CD4-positive, alpha-beta memory T cell (primary cell): ENCODE results near the gene INSRR. TPM values are rescaled to one million over a fixed set of nuclear protein-coding genes. Genes with fewer than 3 reads are reported as not detected.

Source experiments
- CTCF ChIA-PET: fragments of 350-600 bp; sonication (Branson Sonifier 250); formaldehyde crosslinking; loops from one replicate; lab custom pipeline; 2021; ENCODE audit warnings: inconsistent platforms; ENCODE audit not compliant: partially characterized antibody; lab: Charles Lee
- POLR2A ChIA-PET: fragments of 350-600 bp; sonication (Branson Sonifier 250); formaldehyde crosslinking; loops from one replicate; lab custom pipeline; 2021; ENCODE audit not compliant: partially characterized antibody; lab: Charles Lee
- DNase-seq, 5 donors: peaks; one replicate each; pipeline versions ENCODE4 v3.0.0 to v3.0.0-alpha.2; 2020 to 2022; ENCODE audit warnings: mixed read lengths in 1 of 5
- H3K27ac ChIP-seq: one replicate; pipeline ENCODE4 v1.7.0; 2013; ENCODE audit warnings: low read depth, low read length
- H3K27me3 ChIP-seq: 2 replicates; pipeline ENCODE4 v1.7.0; 2013; ENCODE audit warnings: mild to moderate bottlenecking, low read length, moderate library complexity; ENCODE audit not compliant: insufficient read depth
- H3K36me3 ChIP-seq: 2 replicates; pipeline ENCODE4 v1.7.0; 2013; ENCODE audit warnings: mild to moderate bottlenecking, low read length, moderate library complexity; ENCODE audit not compliant: insufficient read depth
- H3K4me1 ChIP-seq: 2 replicates; pipeline ENCODE4 v1.7.0; 2013; ENCODE audit warnings: mild to moderate bottlenecking, low read length, moderate library complexity; ENCODE audit not compliant: insufficient read depth
- H3K4me3 ChIP-seq, 2 donors: one replicate each; pipeline ENCODE4 v1.7.0; 2013; ENCODE audit warnings: low read length in 2 of 2, mild to moderate bottlenecking in 1 of 2
- H3K9me3 ChIP-seq, 2 donors: one replicate each; pipeline ENCODE4 v1.7.0; 2013; ENCODE audit warnings: low read length in 2 of 2, control low read depth in 1 of 2; ENCODE audit not compliant: control insufficient read depth in 1 of 2
- H3K27ac Mint-ChIP-seq, 7 donors: one replicate each; pipeline ENCODE4 v1.8.0; 2020 to 2021; ENCODE audit warnings: mixed read lengths in 7 of 7, mild to moderate bottlenecking in 6 of 7, inconsistent platforms in 3 of 7, moderate library complexity in 3 of 7
- H3K27me3 Mint-ChIP-seq, 2 donors: one replicate each; pipeline ENCODE4 v1.8.0; 2020 to 2021; ENCODE audit warnings: mixed read lengths in 2 of 2
- H3K36me3 Mint-ChIP-seq, 2 donors: one replicate each; pipeline ENCODE4 v1.8.0; 2020 to 2021; ENCODE audit warnings: mixed read lengths in 2 of 2, inconsistent platforms in 1 of 2, mild to moderate bottlenecking in 1 of 2
- H3K4me1 Mint-ChIP-seq, 4 donors: one replicate each; pipeline ENCODE4 v1.8.0; 2020 to 2021; ENCODE audit warnings: mixed read lengths in 4 of 4, mild to moderate bottlenecking in 1 of 4
- H3K4me3 Mint-ChIP-seq, 8 donors: one replicate each; pipeline ENCODE4 v1.8.0; 2020 to 2021; ENCODE audit warnings: mixed read lengths in 8 of 8, mild to moderate bottlenecking in 7 of 8, moderate library complexity in 6 of 8, inconsistent platforms in 3 of 8
- H3K9me3 Mint-ChIP-seq, 8 donors: one replicate each; pipeline ENCODE4 v1.8.0; 2020 to 2021; ENCODE audit warnings: mixed read lengths in 8 of 8, mild to moderate bottlenecking in 5 of 8, inconsistent platforms in 3 of 8, moderate library complexity in 1 of 8
- intact Hi-C: fragments of 100-400 bp; cut with micrococcal nuclease; formaldehyde crosslinking; loops from one replicate; pipeline ENCODE4 v1.15.1; 2023
- polyA plus RNA-seq, 2 donors: library from polyadenylated mRNA; unstranded; fragments of 300-500 nt; fragmentation: Illumina TruSeq; gene quantifications; one replicate each; pipeline ENCODE4 v1.2.3, GENCODE V29; 2021
- total RNA-seq, 2 experiments: library from RNA; stranded (reverse); gene quantifications; one replicate each; pipeline ENCODE4 v1.2.3, GENCODE V29; 2021

INSRR gene
- total and polyA plus RNA-seq, 4 experiments from 2014 or later = 0.06 TPM; not detected in 3

DNA sequence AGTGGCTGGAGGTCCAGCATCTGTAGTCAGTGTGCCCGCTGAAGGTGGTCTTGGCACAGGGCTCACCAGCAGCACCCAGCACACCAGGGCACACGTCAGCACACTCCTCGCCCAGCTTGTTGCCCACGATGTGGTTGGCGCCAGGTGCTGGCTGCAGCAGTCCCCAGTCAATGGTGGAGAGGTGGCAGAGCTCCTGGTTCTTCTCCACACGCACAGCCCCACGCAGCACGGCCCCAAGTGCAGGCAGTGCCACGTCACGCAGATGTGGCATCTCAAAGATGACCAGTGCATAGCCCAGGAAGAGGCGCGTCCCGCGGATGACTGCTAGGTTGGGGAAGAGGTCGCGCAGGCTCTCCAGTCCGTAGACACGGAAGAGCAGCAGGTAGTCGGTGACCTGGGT, 5.2 kb downstream of the INSRR start:
- peaks cover 2 to 10% of the 10 kb centered on the region in 2 donors for H3K27me3 Mint-ChIP-seq
- Histone ChIP-seq H3K4me1 (peaks cover 4% of the 10 kb centered on the region), H3K36me3 (no peaks in the 10 kb centered on the region), H3K4me3 (no peak overlapping the region), H3K9me3 (no peaks in the 10 kb centered on the region), H3K27me3 (no peaks in the 10 kb centered on the region), H3K27ac (no peak overlapping the region)
- no peak overlapping the region for H3K27ac Mint-ChIP-seq
- ChIA-PET CTCF (interaction anchor here (0.9 to 4.8 kb wide), 4 partner anchors 9 to 174 kb away, joined by 3 to 24 read pairs (median 5); no protein-coding TSS in a partner anchor), POLR2A (no interaction called here)
- intact Hi-C loops = no loop called here
- no peaks in the 10 kb centered on the region for H3K36me3 Mint-ChIP-seq
- DNase-seq = no peak
- no peak overlapping the region for H3K4me3 Mint-ChIP-seq
- H3K4me1 Mint-ChIP-seq = peaks cover 4 to 17% (median 11%) of the 10 kb centered on the region in 4 donors
- peaks cover 0 to 1% (median 0%) of the 10 kb centered on the region in 8 donors for H3K9me3 Mint-ChIP-seq

DNA sequence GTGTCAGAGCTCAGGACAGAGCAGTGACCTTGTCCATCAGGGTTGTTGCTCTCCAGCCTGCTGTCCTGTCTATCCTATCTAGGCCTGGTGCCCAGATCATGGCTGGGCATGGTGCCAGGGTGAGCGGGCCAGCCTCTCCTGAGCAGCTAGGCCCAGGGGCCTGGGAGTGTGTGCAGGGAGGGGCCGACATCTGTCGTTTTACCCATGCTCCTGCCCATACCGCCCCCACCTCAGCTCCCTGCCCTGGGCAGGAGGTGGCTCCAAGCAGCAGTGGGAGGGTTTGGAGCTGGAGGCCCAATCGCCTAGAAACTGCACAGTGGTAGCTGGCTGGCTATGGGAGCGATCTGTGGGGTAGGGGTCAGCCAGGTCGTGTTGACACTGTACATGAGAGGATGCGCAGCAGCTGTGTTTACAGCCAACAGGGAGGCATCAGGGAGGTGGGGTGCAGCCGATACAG, 6.5 kb downstream of the INSRR start:
- H3K27ac ChIP-seq = no peak overlapping the region
- no peak overlapping the region for H3K4me3 ChIP-seq
- Mint-ChIP-seq H3K27me3 (peaks cover 2 to 4% of the 10 kb centered on the region in 2 donors), H3K4me3 (no peak overlapping the region), H3K36me3 (no peaks in the 10 kb centered on the region), H3K4me1 (peaks cover 2 to 18% (median 14%) of the 10 kb centered on the region in 4 donors), H3K9me3 (peaks cover 0 to 1% (median 0%) of the 10 kb centered on the region in 8 donors), H3K27ac (no peak overlapping the region)
- no peaks in the 10 kb centered on the region for H3K27me3 ChIP-seq
- intact Hi-C loops = no loop called here
- CTCF ChIA-PET = interaction anchor here (1.3 to 4.8 kb wide), 3 partner anchors 8 to 14 kb away, joined by 3 to 24 read pairs (median 5); partner anchors contain the start of gene NTRK1
- DNase-seq = no peak
- no peaks in the 10 kb centered on the region for H3K9me3 ChIP-seq
- POLR2A ChIA-PET = no interaction called here
- peaks cover 13% of the 10 kb centered on the region for H3K4me1 ChIP-seq
- no peaks in the 10 kb centered on the region for H3K36me3 ChIP-seq

DNA sequence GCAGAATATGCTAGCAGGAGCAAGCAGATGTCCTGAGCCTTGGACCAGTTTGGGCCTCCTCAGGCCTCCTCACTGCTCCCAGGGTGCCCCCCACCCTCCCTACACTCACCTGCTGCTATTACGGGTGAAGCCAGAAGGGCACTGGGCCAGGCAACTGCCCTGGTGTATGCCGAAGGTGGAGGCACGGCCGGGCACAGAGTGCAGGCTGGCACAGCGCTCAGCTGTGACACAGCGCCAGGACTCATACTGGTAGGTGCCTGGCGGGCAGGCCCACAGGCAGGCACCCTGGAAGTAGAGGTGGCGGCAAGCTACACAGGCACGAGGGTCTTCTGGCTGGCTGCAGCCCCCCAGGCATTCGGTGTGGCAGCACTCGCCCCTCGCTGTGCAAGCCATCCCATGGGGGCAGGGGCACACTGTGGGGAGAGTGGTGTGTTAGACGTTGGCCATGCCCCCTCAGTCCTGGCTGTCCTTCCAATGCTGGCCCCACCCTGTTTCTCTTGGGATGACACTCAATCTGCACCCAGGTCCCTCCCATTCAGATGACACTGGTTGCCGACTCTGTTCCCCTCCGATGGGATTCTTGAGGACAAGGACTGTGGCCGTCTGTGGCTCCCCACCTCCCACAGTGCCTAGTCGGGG, 7.0 kb downstream of the INSRR start:
- Histone ChIP-seq H3K4me3 (no peak overlapping the region), H3K27ac (no peak overlapping the region), H3K4me1 (peaks cover 13% of the 10 kb centered on the region), H3K36me3 (no peaks in the 10 kb centered on the region), H3K27me3 (no peaks in the 10 kb centered on the region), H3K9me3 (no peaks in the 10 kb centered on the region)
- POLR2A ChIA-PET = no interaction called here
- H3K27ac Mint-ChIP-seq = no peak overlapping the region
- CTCF ChIA-PET = interaction anchor here (1.7 to 4.8 kb wide), 2 partner anchors 8 to 14 kb away, joined by 5 to 24 read pairs; partner anchors contain the start of gene NTRK1
- peaks cover 0 to 1% (median 0%) of the 10 kb centered on the region in 8 donors for H3K9me3 Mint-ChIP-seq
- peaks cover 3 to 23% (median 16%) of the 10 kb centered on the region in 4 donors for H3K4me1 Mint-ChIP-seq
- intact Hi-C loops = no loop called here
- no peak overlapping the region for H3K4me3 Mint-ChIP-seq
- H3K36me3 Mint-ChIP-seq = no peaks in the 10 kb centered on the region
- DNase-seq = no peak
- H3K27me3 Mint-ChIP-seq = peaks cover 4 to 5% of the 10 kb centered on the region in 2 donors

DNA sequence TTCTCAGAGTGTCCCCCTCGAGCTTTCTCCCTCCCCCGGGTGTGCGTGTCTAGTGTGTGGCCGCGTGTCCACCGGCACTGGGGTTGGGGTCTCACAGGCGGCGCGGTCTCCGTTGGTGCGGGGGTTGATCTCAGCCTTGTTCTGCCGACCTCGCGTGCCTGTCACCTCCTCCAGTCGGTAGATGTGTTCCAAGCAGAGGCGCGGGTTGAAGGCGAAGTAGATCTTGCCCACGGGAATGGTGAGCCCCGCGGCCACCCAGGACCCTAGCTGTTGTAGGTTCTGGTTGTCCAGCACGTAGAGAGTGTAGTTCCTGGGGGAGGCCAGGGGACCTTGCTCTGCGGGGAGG, 9.8 kb downstream of the INSRR start:
- H3K27ac Mint-ChIP-seq = peak overlapping the region in 5 of 7 donors; percentile 35 to 87 (median 80)
- H3K27me3 Mint-ChIP-seq = peaks cover 14 to 19% of the 10 kb centered on the region in 2 donors
- POLR2A ChIA-PET = interaction anchor here (0.8 to 2.3 kb wide), 10 partner anchors 11 to 97 kb away, joined by 3 to 13 read pairs (median 6); partner anchors contain the start of genes HDGF, INSRR, NTRK1 and SH2D2A
- CTCF ChIA-PET = interaction anchor here (0.8 to 5.9 kb wide), 9 partner anchors 9 to 53 kb away, joined by 3 to 47 read pairs (median 7); partner anchors contain the start of genes INSRR and NTRK1
- Histone ChIP-seq H3K27ac (no peak overlapping the region), H3K4me1 (peaks cover 25% of the 10 kb centered on the region), H3K4me3 (no peak overlapping the region), H3K27me3 (no peaks in the 10 kb centered on the region), H3K36me3 (no peaks in the 10 kb centered on the region), H3K9me3 (no peaks in the 10 kb centered on the region)
- peak overlapping the region in 7 of 8 donors; percentile 51 to 76 (median 67) for H3K4me3 Mint-ChIP-seq
- H3K4me1 Mint-ChIP-seq = peaks cover 6 to 48% (median 29%) of the 10 kb centered on the region in 4 donors
- no peaks in the 10 kb centered on the region for H3K9me3 Mint-ChIP-seq
- H3K36me3 Mint-ChIP-seq = no peaks in the 10 kb centered on the region
- DNase-seq = no peak
- intact Hi-C loops = no loop called here

DNA sequence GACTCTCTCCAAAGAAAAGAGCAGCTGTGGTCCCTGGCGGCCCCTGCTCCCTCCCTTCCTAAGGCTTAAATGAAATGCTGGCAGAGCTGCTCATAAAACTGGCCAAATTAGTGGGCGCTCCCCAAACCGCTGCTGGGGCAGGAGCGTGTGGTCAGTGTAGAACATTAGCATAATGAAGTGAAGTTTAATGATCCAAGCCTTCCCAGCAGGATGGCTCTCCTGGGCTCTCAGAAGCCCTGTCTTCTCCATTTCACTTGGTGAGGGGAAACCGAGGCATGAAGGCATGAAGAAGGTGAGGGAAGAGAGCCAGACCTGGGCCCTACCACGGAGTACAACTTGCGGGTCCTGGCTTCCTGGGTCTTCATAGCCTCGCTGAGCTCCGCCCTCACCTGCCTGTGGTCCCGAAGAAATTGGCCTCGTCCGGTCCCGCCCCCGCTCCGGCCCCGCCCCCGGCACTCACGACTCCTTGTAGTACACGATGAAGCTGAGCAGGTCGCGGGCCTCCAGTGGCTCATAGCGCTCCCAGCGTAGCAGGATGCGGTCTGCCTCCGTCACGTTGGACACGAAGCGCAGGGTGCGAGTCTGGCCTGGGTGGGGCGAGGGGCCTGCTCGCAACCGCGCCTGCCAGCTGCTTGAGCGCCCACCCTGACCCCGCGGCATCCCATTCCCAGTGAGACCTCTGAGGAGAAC, 10.3 kb downstream of the INSRR start:
- POLR2A ChIA-PET = interaction anchor here (0.6 to 2.3 kb wide), 11 partner anchors 10 to 97 kb away, joined by 3 to 13 read pairs (median 5); partner anchors contain the start of genes HDGF, INSRR, NTRK1 and SH2D2A
- Histone ChIP-seq H3K4me3 (no peak overlapping the region), H3K9me3 (no peaks in the 10 kb centered on the region), H3K36me3 (no peaks in the 10 kb centered on the region), H3K4me1 (peaks cover 25% of the 10 kb centered on the region), H3K27ac (no peak overlapping the region), H3K27me3 (peaks cover 4% of the 10 kb centered on the region)
- Mint-ChIP-seq H3K4me3 (peak overlapping the region in 7 of 8 donors; percentile 51 to 76 (median 67)), H3K27ac (peak overlapping the region in 6 of 7 donors; percentile 46 to 87 (median 77)), H3K36me3 (no peaks in the 10 kb centered on the region), H3K9me3 (no peaks in the 10 kb centered on the region), H3K4me1 (peaks cover 8 to 53% (median 30%) of the 10 kb centered on the region in 4 donors), H3K27me3 (peaks cover 17 to 24% of the 10 kb centered on the region in 2 donors)
- CTCF ChIA-PET = interaction anchor here (0.8 to 5.9 kb wide), 11 partner anchors 9 to 159 kb away, joined by 3 to 47 read pairs (median 6); partner anchors contain the start of genes INSRR and NTRK1
- intact Hi-C loops = no loop called here
- DNase-seq = peak; percentile 56 to 76 (median 64)

DNA sequence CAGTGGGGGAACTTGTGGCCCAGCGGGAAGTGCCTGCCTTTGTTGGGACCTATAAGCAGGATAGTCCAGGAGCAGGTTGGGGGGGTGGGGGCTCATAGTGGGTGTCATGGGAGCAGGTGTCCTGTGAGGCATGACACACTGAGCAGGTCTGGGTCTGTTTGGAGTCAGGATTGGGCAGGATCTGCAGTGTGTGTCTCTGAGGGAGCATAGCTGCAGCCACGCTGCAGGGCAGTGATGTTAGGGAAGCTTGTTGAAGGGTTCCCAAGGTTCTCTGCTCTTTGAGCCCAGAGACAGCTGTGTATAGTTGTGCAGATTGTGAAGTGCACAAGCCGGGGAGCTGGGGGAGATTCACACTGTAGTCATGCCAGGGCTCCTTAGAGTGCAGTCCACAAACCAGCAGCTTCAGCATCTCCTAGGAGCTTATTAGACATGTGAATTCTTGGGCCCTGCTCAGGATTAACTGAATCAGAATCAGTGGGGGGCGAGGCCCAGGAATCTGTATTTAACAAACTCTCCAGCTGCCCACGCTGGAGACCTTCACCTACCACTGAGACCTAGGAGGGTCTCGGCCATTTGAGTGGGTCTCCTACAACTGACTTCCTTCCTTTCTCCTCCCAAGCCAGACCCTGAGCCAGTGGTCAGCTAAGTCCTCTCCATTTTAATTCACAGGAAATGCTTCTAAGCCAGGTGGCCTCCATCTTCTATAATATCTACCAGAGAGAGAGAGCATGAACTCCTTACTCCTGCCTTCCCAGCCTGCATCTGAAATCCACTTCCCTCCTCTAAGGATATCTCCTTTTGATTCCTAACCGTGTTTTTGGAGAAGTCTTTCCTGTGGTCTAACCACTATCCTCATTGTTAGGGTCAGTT, 11.1 kb downstream of the INSRR start:
- no peaks in the 10 kb centered on the region for H3K36me3 Mint-ChIP-seq
- peak overlapping the region in 5 of 8 donors; percentile 17 to 76 (median 69) for H3K4me3 Mint-ChIP-seq
- H3K27me3 Mint-ChIP-seq = peaks cover 23 to 30% of the 10 kb centered on the region in 2 donors
- peaks cover 5% of the 10 kb centered on the region for H3K27me3 ChIP-seq
- ChIA-PET CTCF (interaction anchor here (0.6 to 5.9 kb wide), 12 partner anchors 9 to 158 kb away, joined by 3 to 47 read pairs (median 4); partner anchors contain the start of genes INSRR and NTRK1), POLR2A (interaction anchor here (0.6 to 2.3 kb wide), 11 partner anchors 9 to 80 kb away, joined by 3 to 13 read pairs (median 5); partner anchors contain the start of genes INSRR, NTRK1 and SH2D2A)
- H3K9me3 Mint-ChIP-seq = no peaks in the 10 kb centered on the region
- no peaks in the 10 kb centered on the region for H3K36me3 ChIP-seq
- intact Hi-C loops = no loop called here
- DNase-seq = no peak
- no peaks in the 10 kb centered on the region for H3K9me3 ChIP-seq
- H3K4me1 Mint-ChIP-seq = peaks cover 8 to 53% (median 30%) of the 10 kb centered on the region in 4 donors
- no peak overlapping the region for H3K27ac ChIP-seq
- peaks cover 25% of the 10 kb centered on the region for H3K4me1 ChIP-seq
- H3K27ac Mint-ChIP-seq = peak overlapping the region in 5 of 7 donors; percentile 43 to 87 (median 80)
- H3K4me3 ChIP-seq = no peak overlapping the region
